Mesenteric fat pad (tissue), 1 donor: ENCODE data around the gene GALNS. TPM values are rescaled to one million over a fixed set of nuclear protein-coding genes. Genes with fewer than 3 reads are reported as not detected.

Experiments used
- DNase-seq: peaks from one replicate; pipeline ENCODE4 v3.0.0-alpha.2; 2020; ENCODE audit warnings: low spot score
- total RNA-seq: library from RNA; stranded (reverse); fragmentation: NEBNext Ultra II Directional; extraction: Animal tissue kit (Norgen Biotek cat#: 25700); gene quantifications from one replicate; pipeline ENCODE4 v1.2.1, GENCODE V29; 2021
- donor health status: DM: yes; HTN: yes; CAD: no.

Gene GALNS
- total RNA-seq, 1 donor from 2014 or later = 28.6 TPM

GRCh38 chr16:88857728-88858339 is 1.1 kb upstream of the GALNS start:
- DNase-seq = no peak

- DNase-seq = no peak
Observed at GRCh38 chr16:88856122-88856827, 472 bp downstream of the GALNS start.

DNA sequence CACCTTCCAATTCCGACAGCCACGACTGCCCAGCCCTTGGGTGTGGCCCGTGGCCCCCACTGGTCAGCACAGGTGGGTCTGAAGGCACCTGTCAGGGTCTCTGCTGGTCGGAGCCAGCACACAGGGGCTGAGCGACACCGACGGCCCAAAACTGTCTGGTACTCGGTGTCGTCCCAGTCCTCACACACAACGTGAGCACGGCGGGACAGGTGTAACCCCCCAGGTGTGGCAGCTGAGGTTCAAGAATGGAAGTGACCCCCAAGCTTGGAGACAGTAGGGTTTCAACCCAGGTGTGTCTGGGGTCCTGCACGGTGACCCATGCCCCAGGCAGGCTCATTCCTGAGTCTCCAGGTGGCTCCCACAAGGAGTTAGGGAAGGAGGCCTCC is 1.0 kb downstream of the GALNS start:
- DNase-seq = no peak

- DNase-seq = no peak
Observed at GRCh38 chr16:88855176-88855575, 1.6 kb downstream of the GALNS start.

DNA sequence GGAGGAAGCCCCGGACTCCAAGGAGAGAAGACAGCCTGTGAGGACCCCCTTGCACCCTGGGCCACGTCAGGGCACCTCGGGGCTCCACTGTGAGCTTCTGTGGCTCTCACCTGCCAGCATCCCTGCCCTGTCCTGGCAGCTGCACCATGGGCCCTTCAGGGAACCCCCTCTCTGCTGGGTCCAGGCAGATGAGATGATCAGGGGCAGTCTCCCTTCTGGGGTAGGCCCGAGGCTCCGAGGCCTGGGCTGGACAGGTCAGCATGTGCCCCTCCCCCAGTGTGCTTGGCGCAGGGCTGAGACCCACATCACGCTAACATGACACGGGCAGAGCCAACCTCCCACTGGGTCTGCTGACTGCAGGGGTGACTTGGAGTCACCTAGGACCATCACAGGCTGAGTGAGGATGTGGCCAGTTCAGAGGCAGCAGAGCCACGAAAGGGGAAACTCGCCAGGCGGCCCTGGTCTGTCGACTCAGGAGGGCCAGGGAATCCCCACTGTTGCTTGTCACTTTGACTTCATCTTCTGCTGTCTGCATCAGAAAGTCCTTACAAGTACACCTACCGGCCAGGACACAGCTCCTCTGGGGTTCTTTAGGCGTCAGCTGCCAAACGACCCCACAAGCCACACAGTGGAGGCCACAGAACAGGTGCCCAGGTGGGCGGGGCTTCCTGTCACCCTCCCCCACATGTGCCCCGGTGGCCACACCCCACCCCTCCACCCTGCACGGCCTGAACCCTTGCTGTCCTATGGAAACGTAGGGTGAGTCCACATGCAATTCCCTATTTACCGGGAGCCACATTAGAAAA is 2.2 kb downstream of the GALNS start:
- DNase-seq = no peak

- no peak for DNase-seq
Observed at GRCh38 chr16:88853325-88853941, 3.3 kb downstream of the GALNS start.

DNA sequence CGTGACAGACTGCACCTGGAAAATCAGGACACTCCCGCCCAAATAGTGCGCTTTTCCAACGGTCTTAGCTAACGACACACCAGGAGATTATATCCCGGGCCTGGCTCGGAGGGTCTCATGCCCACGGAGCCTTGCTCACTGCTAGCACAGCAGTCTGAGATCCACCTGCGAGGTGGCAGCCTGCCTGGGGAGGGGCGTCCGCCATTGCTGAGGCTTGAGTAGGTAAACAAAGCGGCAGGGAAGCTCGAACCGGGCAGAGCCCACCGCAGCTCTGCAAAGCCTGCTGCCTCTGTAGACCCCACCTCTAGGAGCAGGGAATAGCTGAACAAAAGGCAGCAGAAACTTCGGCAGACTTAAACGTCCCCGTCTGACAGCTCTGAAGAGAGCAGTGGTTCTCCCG is 5.1 kb downstream of the GALNS start:
- DNase-seq = no peak

DNA sequence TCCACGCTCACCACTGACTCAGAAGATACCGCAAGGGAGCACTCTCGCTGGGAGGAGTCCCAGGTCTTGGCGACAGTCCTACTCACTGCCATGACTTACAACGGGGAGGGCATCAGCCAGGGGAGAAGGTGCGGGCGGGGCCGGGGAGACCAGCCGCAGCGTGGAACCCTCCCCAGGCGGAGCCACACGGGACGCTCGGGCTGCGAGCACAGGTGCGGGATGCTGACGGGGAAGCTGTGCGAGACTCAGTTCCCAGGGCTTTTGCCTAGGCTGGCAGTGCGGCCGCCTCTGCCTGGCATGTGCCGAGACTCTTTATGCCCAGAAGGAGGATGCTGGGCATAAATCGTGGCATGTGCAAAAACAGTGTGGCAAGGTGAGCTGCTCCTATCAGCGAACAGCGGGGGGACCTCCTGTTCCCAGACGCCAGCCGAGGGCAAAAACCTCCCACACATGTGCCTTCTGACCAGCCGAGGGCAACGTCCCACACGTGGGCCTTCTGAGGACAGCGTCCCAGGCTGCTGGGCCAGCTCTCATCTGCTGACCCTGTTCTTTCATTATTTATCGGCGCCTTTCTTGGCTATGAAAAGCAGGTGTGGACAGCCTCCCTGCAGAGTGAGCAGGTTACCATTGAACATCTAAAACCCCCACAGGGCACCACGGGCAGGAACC is 6.1 kb downstream of the GALNS start:
- no peak for DNase-seq

DNA sequence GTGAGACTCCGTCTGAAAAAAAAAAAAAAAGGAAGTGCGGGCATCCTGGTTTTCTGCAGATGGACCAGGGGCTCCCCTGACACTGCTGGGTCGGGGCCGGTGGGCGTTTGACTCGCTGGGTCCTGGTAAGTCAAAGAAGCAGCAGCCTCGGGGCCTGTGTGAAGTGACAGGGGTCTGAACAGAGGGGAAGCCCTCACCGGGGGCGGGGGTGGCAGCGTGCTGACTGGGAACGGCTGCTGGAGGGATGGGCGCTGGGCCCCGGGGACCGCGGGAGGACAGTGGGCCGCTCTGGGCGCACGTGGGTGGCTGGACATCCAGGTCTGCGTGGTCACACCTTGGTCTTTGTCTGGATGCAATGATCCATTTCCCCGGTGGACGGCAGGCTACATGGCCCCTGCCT is 8.2 kb downstream of the GALNS start:
- no peak for DNase-seq

DNA sequence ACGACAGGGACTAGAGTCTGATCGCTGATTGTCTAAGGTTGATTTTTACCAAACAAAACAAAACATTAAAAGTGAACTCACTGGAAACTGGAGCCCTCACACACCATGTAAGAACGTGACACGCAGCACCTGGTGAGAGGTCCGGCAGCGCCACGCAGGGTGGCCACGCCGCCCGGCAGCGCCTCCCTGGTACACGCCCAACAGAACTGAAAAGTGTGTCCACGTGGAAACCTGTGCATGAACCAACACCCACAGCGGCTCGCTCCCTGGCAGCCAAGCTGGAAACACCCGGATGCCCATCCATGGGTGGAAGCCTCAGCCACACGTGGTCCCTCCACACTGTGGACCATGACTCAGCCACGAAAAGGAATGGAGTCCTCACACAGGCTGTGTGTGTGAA is 9.1 kb downstream of the GALNS start:
- no peak for DNase-seq

DNA sequence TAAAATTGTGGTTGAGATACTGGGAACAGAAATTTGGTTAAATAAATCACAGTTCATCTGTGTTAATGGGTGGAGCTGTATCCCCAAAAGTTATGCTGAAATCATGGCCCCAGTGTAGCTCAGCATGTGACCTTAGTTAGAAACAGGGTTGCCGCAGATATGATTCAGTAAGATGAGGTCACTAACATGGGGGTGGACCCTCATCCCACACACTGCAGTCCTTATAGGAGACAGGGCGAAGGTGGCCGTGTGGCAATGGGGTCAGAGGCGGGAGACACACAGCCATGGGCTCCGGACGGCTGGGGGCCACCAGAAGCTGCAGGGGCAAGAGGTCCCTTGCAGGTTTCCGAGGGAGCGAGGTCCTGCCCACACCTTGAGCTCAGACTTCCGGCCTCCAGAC is 10.7 kb downstream of the GALNS start:
- DNase-seq = no peak

- DNase-seq = no peak
Observed at GRCh38 chr16:88844419-88845036, 12.2 kb downstream of the GALNS start.

DNA sequence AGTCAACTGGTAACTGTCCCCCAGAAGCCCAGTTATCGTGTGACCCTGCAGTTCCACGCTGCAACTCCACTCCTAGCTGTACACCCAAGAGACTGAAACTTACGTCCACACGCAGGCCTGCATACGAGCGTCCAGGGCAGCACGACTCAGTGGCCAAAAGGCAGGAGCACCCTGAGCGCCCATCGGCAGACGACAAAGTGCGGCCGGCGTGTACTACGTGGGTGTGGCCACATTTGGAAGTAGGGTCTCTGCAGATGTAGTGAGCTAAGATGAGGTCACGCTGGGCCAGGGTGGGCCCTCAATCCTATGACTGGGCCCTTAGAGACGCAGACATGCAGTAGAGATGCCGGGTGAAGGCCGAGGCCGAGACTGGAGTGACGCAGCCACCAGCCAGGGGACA is 13.5 kb downstream of the GALNS start:
- DNase-seq = no peak

GRCh38 chr16:88842806-88843205 is 13.9 kb downstream of the GALNS start:
- DNase-seq = no peak

DNA sequence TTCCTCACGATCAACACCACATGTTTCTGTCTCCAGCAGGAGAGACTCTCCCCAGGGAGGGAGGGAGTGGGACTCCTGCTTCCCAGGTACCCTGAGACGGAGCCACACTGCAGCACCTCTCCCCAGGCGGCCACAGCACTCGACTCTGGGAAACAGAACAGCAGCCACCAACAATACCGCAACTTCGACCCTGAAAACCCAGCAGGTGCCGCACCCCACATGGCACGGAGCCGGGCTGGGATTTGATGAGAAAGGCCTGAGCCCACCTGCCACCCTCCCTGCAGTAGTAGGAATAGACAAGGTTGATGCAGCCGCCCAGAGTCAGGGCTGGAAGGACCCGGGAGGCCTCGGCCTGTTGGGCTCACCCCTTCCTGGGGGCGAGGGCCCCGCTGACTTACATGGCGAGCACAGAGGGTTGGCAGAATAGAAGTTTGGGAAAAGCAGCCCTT is 14.4 kb downstream of the GALNS start:
- DNase-seq = no peak

- DNase-seq = no peak
Observed at GRCh38 chr16:88841521-88842307, 15.0 kb downstream of the GALNS start.

DNA sequence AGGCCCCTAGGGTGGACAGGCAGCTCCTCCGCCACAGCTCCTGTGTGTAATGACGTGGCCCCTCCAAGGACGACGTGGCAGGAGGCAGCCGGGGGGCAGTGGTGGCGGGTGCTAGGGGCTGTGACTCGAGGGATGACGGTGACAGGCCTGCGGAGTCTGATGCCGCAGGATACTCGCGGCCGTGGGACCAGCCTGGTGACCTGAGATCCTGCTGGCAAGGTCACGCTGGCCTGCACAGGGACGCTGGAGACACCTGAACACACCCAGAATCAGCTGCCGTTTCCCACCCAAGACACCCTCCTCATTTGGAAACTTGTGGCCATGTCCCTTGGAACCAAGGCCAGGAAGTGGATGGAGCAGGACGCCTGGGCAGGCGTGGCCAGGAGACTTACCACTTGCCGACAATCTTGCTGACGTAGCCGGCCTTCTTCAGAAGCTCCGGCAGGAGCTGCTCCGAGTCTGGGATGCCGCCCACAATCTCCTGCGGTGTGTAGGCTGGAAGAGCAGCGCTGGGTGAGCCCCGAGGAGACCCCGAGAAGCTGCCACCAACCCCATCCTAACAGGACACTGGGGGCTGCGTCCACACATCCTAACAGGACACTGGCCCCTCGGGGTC is 16.0 kb downstream of the GALNS start:
- DNase-seq = no peak

DNA sequence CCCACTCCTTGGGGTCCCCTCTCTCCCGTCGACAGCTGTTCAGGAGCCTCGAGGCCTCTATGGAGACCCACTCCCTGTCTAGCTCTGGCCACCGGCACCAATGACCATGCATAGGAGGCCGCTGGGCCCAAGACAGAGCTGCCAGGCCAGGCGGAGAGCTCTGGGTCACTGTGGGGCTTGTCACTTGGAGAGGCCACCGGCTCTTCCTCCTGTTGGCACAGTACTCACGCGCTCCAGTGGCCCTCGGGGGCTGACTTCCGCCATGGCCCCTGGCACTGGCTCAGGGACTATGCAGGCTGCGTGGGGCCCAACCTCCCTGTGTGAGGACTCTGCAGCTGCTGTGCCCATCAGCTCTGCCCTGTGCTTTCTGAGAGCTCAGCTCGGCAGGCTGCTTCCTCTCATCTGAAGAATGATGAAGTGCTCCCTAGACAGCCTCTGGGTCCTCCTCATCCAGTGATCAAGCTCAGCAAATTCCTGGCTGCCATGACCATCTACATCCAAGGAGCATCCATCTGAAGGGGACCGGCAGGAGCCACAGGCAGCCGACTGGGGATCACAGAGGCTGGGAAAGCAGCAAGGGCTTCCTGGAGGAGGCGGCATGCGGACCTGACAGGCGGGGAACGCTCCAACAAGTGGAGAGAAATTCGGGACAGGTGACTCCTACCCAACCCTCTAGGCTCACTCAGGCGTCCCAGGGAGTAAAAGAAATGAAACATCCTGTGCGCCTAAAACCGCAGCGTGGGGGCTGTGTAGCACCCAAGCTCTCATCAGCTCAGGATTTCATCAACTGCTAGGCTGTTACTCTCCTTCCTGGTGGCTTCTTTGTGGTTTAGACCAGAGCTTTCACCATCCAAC is 16.8 kb downstream of the GALNS start:
- DNase-seq = no peak
